ENCODE results near the gene PPP6R1. TPM values are rescaled to one million over a fixed set of nuclear protein-coding genes. Genes with fewer than 3 reads are reported as not detected.

The PPP6R1 gene
- total RNA-seq, 2 donors from 2014 or later, result 56.6 to 59.5 TPM

GRCh38 chr19:55265723-55266386 lies 7.0 kb upstream of the PPP6R1 start:
- intact Hi-C loops (cut with DNase I, micrococcal nuclease), result no loop called here
- DNase-seq, result no peak
- ATAC-seq, result no peak

- intact Hi-C loops (cut with DNase I, micrococcal nuclease), result no loop called here
- no peak for ATAC-seq
Observed at GRCh38 chr19:55265173-55265572, 6.4 kb upstream of the PPP6R1 start.

GRCh38 chr19:55264531-55264930 lies 5.7 kb upstream of the PPP6R1 start:
- DNase-seq, result no peak
- ATAC-seq, result no peak
- intact Hi-C loops (cut with DNase I, micrococcal nuclease), result no loop called here

More at GRCh38 chr19:55265173-55265572, 6.4 kb upstream of the PPP6R1 start:
- DNase-seq, result no peak

GRCh38 chr19:55262359-55262758 lies 3.5 kb upstream of the PPP6R1 start:
- intact Hi-C loops (cut with DNase I, micrococcal nuclease), result no loop called here
- no peak for ATAC-seq
- no peak for DNase-seq

- DNase-seq, result no peak
- ATAC-seq, result no peak
- intact Hi-C loops (cut with DNase I, micrococcal nuclease), result no loop called here
Observed at GRCh38 chr19:55261671-55262126, 2.9 kb upstream of the PPP6R1 start.

GRCh38 chr19:55259540-55260210 lies 858 bp upstream of the PPP6R1 start:
- intact Hi-C loops (cut with DNase I, micrococcal nuclease), result no loop called here
- no peak for DNase-seq

GRCh38 chr19:55258476-55258827 lies 365 bp downstream of the PPP6R1 start:
- intact Hi-C loops (cut with DNase I, micrococcal nuclease), result no loop called here
- DNase-seq, result no peak
- ATAC-seq, result peak; percentile 4

More at GRCh38 chr19:55259540-55260210, 858 bp upstream of the PPP6R1 start:
- no peak for ATAC-seq

GRCh38 chr19:55257461-55258420 lies 1.1 kb downstream of the PPP6R1 start:
- intact Hi-C loops (cut with DNase I, micrococcal nuclease), result no loop called here
- DNase-seq, result peak in 1 of 2 donors; percentile 47
- peak; percentile 4 for ATAC-seq

GRCh38 chr19:55256562-55257460 lies 2.0 kb downstream of the PPP6R1 start:
- ATAC-seq (no peak), DNase-seq (no peak)
- intact Hi-C loops (cut with DNase I, micrococcal nuclease), result no loop called here

- DNase-seq (peak in 1 of 2 donors; percentile 39), ATAC-seq (no peak)
- intact Hi-C loops (cut with DNase I, micrococcal nuclease), result no loop called here
Observed at GRCh38 chr19:55255618-55256423, 3.0 kb downstream of the PPP6R1 start.

GRCh38 chr19:55254625-55254977 lies 4.2 kb downstream of the PPP6R1 start:
- DNase-seq (no peak), ATAC-seq (no peak)
- intact Hi-C loops (cut with DNase I, micrococcal nuclease), result no loop called here

- intact Hi-C loops (cut with DNase I, micrococcal nuclease), result no loop called here
- ATAC-seq (no peak), DNase-seq (peak in 1 of 2 donors; percentile 54)
Observed at GRCh38 chr19:55253842-55254624, 4.8 kb downstream of the PPP6R1 start.

- intact Hi-C loops (cut with DNase I, micrococcal nuclease), result no loop called here
- DNase-seq (no peak), ATAC-seq (no peak)
Observed at GRCh38 chr19:55252760-55253663, 5.8 kb downstream of the PPP6R1 start.

GRCh38 chr19:55251341-55252081 lies 7.3 kb downstream of the PPP6R1 start:
- ATAC-seq (peak; percentile 34), DNase-seq (peak in 1 of 2 donors; percentile 68)
- intact Hi-C loops (cut with DNase I, micrococcal nuclease), result no loop called here

GRCh38 chr19:55250262-55251036 lies 8.4 kb downstream of the PPP6R1 start:
- no peak for ATAC-seq

More at GRCh38 chr19:55250262-55251036, 8.4 kb downstream of the PPP6R1 start:
- intact Hi-C loops (cut with DNase I, micrococcal nuclease), result no loop called here
- DNase-seq, result no peak
